GM18498 (cell line): ENCODE measurements around the gene TTLL10.
"Not testable (repeated sequence)": the region's sequence is repeated elsewhere in the genome, so short reads cannot be mapped to it uniquely, and the experiment has no call there.

Experiments
- ATAC-seq: cut with Tn5 transposase; IDR thresholded peaks from one replicate; pipeline ENCODE4 v1.9.1; 2021; ENCODE audit warnings: mild to moderate bottlenecking, moderate library complexity; ENCODE audit not compliant: unreplicated experiment

Gene TTLL10

DNA sequence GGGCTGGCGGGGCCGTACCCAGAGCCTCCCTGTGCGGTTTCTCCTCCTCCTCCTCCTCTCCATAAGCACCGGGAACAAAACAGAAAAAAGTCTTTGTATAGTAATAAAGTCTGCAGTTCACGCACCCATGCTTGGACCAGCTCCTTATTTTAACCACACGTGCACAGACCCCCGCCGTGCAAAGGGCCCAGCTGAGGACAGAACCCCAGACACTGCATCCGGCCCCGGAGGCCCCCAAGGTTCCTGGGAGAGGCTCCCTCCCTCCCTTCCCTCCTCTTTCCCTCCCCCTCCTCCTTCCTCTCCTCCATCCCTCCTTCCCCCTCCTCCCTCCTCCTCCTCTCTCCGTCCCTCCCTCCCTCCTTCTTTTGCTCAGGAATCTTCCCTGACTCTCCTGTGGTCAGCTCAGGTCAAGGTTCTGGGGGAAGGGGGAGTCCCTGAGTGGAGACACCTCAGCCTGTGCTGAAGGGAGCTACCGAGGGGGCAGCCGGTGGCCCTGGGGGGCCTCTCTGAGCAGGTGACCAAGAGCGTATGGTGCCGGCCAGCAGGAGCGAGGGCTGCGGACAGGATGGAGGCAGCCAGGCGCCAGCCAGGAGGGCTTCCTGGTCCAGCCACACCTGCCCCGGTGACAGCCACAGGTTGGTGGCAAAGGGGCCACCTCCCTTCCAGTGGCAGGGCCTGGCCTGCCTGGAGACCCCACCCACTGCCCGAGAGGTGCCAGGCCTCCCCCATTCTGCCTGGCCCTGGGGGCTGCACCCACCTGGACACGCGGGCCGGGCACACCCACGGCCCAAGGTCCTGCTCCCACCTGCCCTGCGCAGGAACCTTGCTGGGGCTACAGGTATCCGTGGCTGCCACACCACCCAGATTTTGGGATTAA lies 3.2 kb upstream of the TTLL10 start:
- ATAC-seq = no peak

DNA sequence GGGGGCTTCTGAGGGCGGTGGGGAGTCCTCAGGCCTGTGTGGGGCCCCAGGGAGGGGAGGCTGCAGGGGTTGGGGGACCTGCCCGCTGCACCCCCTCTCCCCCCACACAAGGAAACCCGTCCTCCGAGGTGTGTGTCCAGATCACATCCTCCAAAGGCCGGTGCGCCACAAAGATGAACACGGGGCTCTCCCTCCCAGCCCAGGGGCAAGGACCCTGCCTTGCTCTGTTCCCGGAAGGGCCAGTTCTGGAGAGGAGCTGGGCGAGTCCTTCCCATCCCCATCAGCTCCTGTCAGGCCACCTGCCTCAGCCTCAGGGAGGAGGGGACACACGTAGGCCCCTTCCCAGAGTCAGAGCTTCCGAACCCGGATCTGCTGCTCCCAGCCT lies 2.5 kb upstream of the TTLL10 start:
- no peak for ATAC-seq

DNA sequence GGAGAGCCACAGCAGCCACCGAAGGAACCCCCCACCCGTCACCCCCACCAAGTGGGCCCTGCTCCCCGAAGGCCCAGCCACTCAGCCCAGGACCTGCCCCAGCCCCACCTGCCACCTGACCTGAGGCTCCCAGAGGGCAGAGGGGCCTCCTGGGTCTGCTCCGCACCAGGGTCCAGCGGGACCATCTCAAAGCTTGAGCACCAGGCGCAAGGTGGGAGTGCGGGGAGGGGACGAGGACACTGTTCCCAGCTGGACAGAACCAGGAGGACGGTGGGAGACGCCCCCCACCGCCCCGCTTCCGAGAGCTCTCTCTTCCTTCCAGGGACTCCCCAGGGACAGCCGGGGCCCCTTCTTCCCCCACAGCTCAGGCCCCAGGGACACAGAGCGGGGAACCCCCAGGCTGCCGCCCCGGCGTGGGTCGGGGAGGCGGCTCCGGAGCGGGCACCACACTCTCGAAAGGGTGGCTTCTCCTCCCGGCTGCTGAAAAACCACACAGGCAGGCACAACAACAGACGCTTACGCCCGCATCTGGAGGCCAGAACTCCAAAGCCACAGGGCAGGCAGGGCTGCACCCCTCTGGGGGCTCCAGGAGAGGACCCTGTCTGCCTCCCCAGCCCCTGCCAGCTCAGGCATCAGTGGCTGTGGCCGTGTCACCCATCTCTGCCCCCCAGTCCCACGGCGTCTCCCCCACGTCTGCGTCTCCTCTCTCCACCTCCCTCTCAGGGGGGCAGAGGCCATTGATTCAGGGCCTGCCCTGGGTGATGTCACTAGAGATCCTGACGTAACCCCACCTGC lies 1.9 kb upstream of the TTLL10 start:
- ATAC-seq = no peak

DNA sequence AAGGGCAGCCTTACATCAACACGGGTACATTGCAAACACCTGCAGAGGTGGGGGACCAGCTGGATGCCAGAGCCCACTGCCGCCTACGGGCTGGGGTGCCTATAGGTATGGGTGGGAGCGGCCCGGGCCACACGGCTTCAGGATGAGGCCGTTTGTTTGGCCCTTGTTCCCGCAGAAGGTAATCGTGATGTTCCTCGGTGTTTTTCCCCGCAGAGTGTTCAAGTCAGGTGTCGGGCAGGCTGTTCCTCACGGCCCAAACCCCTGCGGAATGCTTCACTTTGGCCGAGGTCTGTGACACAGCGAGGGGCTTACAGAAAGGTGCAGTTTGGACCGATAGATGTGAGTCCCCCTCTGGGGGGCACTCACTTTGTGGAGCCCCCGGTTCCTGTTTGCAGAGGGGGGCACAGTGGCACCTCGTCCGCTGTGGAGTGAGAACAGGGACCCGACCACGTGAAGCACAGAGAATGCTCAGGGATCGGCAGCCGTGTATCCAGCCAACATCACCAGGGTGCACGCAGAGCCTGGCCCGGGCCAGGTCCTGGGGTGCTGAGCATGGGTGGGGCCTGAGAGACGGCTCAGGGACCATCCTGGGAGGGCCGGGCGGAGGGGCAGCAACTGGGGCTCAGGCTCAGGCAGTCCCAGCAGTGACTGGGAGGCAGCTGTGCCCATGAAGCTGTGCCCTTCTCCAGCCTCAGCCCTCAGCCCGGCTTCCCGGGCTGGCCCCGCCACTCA lies 453 bp upstream of the TTLL10 start:
- no peak for ATAC-seq

DNA sequence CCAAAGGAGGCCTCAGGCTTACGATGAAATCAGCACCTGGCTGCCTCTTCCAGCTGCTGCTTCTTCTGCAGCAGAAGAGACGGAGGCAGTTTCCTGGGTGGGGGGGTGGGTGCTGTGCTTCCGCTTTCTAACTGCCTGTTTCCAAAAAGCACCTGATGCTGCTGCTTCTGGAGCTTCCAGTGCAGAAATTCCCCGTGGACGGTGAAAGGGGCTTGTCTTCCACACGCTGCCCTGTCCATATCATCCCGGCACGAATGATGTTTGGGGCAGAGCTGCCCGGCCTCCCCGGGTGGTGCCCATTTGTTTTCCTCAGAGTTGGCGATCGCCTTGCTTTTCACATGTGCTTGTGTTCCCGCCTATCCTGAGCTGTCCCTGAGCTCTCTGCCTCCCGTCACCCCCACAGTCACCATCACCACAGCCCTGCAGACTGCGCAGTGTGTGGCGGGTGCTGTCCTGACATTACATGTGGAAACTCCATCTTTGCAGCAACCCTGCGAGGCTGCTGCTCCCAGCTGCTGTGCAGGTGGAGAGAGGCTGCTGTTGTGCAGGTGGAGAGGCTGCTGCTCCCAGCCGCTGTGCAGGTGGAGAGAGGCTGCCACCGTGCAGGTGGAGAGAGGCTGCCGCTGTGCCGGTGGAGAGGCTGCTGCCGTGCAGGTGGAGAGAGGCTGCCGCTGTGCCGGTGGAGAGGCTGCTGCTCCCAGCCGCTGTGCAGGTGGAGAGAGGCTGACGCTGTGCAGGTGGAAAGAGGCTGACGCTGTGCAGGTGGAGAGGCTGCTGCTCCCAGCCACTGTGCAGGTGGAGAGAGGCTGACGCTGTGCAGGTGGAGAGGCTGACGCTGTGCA lies 1.8 kb downstream of the TTLL10 start:
- no peak for ATAC-seq

DNA sequence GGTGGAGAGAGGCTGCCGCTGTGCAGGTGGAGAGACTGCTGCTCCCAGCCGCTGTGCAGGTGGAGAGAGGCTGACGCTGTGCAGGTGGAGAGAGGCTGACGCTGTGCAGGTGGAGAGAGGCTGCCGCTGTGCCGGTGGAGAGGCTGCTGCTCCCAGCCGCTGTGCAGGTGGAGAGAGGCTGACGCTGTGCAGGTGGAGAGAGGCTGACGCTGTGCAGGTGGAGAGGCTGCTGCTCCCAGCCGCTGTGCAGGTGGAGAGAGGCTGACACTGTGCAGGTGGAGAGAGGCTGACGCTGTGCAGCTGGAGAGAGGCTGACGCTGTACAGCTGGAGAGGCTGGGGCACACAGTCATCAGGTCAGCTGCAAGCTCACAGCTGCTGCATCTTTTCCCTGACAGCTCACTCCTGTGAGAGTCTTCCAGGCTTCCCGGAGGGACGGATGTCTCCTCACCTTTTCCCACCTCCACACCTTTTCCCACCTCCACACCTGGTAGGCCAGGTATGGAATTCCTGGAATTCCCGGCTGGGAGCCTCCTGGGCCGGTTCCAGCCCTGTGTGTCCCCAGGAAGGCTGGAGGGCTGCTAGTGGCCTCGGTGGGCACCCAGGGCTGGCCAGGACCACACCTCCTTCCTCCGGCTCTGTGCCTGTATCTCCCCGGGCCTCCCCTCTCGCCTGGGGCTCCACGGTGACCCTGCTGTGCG lies 2.5 kb downstream of the TTLL10 start:
- not testable (repeated sequence) for ATAC-seq

DNA sequence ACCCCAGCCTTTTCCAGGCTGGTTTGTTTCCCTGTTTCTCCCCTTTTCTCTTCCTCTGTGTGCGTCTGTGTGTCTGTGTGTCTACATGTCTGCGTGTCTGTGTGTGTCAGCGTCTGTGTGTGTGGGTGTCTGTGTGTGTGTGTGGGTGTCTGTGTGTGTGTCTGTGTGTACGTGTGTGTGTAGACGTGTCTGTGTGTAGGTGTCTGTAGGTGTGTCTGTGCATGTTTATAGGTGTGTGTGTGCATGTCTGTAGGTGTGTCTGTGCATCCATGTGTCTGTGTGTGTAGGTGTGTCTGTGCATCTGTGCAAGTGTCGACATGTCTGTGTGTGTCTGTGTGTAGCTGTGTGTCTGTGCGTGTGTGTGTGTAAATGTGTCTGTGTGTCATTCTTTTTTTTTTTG lies 3.3 kb downstream of the TTLL10 start:
- no peak for ATAC-seq

DNA sequence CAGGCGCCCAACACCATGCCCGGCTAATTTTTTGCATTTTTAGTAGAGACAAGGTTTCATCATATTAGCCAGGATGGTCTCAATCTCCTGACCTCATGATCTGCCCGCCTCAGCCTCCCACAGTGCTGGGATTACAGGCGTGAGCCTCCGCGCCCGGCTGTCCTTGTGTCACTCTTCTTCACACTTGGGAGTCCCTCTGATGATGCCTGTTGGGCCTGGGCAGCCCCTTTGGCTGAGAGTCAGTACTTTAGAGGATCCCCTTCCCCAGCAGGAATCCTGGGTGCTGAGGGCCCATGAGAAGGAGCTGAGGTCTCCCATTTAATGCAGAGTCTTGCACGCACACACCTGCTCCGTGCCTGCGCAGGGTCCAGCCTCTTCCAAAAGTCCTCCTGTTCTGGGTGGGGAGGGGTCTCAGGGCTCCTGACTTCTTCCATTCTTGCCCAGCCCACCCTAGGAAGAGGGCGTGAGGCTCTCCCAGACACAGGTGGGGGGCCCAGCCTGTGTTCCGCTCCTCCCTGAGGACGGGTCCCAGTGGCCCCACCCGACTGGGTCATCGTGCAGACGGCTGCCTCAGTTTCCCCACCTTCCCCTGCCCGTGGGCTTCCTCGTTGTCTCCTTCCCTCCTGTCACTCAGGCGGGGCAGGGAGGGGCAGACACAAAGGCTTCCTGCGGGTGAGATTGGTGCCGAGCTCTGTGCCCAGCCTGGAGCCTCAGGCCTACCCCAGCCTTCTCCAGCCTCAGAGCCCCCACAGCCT lies 3.9 kb downstream of the TTLL10 start:
- no peak for ATAC-seq

DNA sequence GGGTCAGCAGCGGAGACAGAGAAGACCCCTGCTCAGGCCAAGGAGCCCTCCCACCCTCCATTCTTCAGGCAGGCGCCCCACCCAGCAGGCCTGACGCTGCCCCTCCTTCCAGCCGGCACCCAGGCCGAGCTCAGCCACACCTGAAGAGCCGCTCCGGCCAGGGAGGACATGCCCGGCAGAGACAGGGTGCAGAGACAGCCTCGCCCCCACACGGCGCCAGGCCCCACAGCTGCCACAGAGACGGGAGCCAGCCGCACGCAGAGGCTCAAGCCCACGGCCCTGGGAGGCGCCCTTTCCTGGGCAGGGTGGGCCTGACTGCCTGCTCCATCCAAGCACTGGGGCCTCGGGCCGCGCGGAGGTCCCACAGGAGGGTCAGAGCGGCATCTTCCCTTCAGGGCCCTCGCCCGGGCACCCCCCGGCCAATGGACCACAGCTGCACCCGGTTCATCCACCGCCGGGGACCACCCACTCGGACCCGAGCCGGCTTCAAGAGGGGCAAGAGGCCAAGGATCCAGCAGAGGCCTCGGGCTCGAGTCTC lies 5.2 kb downstream of the TTLL10 start:
- no peak for ATAC-seq

DNA sequence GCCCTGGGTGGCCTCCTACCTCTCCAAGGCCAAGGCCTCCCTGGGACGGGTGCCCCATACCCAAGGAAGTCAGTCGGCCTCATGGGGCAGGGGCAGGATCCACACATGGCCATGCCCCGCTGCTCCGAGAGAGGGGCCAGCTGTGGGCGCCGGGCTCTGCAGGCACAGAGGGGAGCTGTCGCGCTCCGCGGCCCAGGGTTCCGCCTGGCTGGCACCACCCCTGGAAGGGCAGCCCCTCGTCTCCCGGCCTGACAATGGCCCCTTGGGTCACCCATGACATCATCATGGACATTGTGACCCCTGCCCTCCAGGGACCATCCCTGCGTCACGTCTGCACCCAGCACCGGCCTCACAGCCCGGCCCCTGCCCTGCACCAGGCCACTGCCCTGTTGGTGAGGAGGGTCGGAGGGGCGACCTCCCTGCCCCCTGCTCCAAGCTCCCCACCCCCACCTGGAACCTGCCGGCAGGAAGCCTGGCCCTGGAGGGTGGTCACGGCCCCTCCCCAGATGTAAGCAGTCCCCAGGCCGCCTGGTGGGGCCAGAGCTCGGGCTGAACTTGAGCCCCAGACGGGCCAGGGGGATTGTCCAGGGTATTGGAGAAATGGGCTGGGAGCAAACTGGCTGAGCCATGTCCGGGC lies 5.8 kb downstream of the TTLL10 start:
- ATAC-seq = no peak

DNA sequence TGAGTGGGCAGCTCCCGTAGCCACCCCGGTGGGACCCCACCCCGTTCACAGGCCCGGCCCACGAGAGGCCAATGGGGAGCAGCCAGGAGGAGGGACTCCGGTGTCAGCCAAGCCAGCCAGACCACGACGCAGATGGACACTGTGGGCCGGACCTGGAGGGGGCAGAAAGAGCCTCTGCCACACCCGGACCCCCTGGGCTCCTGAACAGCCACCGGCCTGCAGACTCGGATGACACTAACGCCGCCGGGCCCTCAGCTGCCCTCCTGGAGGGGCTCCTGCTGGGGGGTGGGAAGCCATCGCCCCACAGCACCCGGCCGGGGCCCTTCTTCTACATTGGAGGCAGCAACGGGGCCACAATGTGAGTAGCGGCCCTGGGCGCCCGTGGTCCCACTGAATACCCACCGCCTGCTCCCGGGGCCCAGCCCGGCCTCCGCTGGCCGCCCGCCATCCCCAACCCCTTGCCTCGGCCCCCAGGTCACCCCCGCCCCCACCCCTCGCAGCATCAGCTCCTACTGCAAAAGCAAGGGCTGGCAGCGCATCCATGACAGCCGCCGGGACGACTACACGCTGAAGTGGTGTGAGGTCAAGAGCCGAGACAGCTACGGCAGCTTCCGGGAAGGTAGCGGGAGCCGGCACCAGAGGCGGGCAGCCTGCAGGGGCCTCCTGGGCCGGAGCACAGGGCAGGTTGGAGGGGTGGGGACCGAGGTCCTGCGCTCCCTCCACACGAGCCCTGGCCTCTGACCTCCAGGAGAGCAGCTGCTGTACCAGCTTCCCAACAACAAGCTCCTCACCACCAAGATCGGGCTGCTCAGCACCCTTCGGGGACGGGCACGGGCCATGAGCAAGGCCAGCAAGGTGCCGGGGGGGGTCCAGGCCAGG lies 6.5 kb downstream of the TTLL10 start:
- no peak for ATAC-seq

DNA sequence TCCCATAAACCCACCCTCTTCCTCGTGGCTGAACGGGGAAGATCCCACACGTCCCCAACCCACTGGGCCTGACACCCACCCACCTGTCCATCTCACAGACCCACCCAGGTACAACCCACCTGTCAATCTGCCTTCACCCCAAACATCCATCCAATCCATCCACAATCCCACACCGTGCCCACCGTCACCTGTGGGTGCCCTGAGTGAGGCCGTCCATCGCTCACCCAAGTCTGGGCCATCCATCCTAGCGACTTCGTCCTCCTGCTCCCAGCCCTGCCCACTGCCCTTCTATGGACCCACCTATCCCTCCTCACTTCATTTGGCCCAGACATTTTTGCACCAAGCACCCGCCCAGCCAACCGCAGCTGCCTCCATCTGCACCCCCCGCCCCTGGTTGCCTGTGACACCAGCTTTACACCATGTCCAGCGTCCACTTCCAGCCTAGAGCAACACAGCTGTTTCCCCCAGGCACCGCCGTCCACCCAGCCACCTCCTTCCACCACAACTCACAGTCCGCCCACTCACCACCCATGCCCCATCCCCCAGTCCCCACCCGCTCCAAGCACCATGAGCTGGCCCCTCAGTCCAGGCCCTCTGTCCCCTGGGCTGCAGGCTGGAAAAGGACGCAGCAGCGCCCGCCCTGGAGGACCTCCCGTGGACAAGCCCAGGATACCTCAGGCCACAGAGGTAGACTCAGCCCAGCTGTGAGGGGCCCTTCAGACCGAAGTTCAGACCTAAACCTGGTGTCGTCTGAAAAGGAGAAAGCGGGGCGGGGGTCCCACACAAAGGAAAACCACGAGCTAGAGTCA lies 7.7 kb downstream of the TTLL10 start:
- no peak for ATAC-seq

DNA sequence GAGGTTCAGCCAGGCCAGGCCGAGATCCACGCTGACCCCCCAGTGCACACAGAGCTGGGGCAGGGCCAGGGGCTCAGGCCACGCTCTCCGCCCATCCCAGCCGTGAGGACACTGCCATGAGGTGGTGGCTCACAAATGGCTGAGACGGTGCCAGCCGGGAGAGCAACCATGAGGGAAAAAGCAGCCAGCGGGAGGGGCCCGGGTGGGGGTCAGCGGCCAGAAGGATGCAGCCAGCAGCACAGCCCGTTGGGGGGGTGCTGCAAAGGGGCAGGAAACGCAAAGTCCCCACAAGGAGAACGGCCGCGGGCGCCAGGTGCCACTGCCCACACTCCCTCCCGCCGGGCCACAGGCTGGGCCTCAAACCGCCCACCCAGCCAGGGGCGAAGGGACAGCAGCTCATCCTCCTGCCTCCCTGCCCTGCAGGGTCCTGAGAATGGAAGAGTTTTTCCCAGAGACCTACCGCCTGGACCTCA lies 8.3 kb downstream of the TTLL10 start:
- no peak for ATAC-seq

DNA sequence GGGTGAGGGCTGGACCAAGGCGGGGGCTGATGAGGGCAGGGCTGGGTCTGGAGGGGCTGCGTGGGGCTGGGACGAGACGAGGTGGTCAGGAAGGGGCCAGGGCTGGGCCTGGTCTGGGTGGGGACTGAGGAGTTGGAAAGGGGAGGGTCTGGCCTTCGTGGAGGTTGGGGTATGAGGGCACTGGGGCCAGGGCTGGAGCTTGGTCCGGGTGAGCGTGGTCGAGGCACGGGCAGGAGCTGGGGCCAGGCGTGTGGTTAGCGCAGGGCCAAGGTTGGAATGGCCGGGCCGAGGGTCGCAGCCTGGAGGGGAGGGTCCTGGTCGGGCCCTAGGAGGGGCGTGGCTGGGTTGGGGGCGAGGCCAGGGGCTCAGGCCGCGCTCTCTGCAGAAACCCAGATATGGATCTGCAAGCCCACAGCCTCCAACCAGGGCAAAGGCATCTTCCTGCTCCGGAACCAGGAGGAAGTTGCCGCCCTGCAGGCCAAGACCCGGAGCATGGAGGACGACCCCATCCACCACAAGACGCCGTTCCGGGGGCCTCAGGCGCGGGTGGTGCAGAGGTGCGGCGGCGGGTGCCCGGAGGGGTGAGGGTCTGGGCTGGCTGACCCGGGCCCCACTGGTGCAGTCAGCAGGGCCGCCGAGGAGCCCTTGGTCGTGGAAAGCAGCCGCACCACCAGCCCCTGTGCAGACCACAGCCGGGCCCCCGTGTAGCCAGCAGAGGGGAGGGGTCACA lies 9.0 kb downstream of the TTLL10 start:
- ATAC-seq = no peak

DNA sequence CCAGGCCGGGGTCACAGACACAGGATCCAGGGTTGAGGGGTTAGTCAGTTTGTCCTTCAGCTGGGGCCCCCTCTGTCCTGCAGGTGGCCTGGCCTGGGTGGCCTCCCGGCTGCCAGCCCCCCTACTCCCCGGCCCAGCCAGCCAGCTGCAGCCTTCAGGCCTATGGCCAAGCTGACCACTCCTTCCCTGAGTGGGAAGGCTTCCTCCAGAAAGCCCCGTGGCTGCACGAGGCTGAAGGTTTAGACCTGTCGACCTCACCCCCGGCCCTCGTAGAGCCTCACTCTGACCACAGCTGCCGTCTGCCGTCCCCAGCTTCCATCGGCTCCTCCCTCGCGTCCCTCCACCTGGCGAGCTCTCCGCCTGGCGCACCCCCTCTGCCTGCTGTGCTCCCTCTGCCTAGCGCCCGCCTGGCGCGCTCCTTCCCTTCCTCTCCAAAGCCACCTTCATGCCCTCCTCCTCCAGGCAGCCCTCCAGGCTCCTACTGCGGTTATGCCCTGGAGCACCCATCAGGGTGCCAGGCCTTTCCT lies 9.6 kb downstream of the TTLL10 start:
- no peak for ATAC-seq
